Measurements from ENCODE around the gene ABCA9.
A peak's percentile ranks its signal among the peaks of the same experiment; 100 is the strongest.
"Not testable (repeated sequence)": the region's sequence is repeated elsewhere in the genome, so short reads cannot be mapped to it uniquely, and the experiment has no call there.

ABCA9 gene

GRCh38 chr17:69060822-69061221 is at the start of gene ABCA9:
TSS of gene ABCA9 (minus strand) at chr17:69060927. CDS start at chr17:69051126, 9,801 bp downstream.
- DNase-seq, result no peak

- DNase-seq, result no peak
Measured at GRCh38 chr17:69105907-69106730, 45.4 kb upstream of the ABCA9 start.

- no peak for DNase-seq
Measured at GRCh38 chr17:69103557-69104233, 43.0 kb upstream of the ABCA9 start.

GRCh38 chr17:69098625-69099024 is 37.9 kb upstream of the ABCA9 start:
- DNase-seq, result no peak

- DNase-seq, result no peak
Measured at GRCh38 chr17:69096541-69096940, 35.8 kb upstream of the ABCA9 start.

GRCh38 chr17:69093995-69094394 is 33.3 kb upstream of the ABCA9 start:
- no peak for DNase-seq

GRCh38 chr17:69093279-69093789 is 32.6 kb upstream of the ABCA9 start:
- no peak for DNase-seq

- no peak for DNase-seq
Measured at GRCh38 chr17:69090365-69090764, 29.6 kb upstream of the ABCA9 start.

- DNase-seq, result no peak
Measured at GRCh38 chr17:69088643-69089200, 28.0 kb upstream of the ABCA9 start.

- DNase-seq, result no peak
Measured at GRCh38 chr17:69086641-69087040, 25.9 kb upstream of the ABCA9 start.

GRCh38 chr17:69084911-69085310 is 24.2 kb upstream of the ABCA9 start:
- DNase-seq, result no peak

- DNase-seq, result no peak
Measured at GRCh38 chr17:69082696-69083095, 22.0 kb upstream of the ABCA9 start.

GRCh38 chr17:69078864-69079263 is 18.1 kb upstream of the ABCA9 start:
- no peak for DNase-seq

GRCh38 chr17:69075823-69076222 is 15.1 kb upstream of the ABCA9 start:
- no peak for DNase-seq

GRCh38 chr17:69073392-69073791 is 12.7 kb upstream of the ABCA9 start:
- not testable (repeated sequence) for DNase-seq

- not testable (repeated sequence) for DNase-seq
Measured at GRCh38 chr17:69072803-69073256, 12.1 kb upstream of the ABCA9 start.

GRCh38 chr17:69071233-69071586 is 10.5 kb upstream of the ABCA9 start:
- not testable (repeated sequence) for DNase-seq

GRCh38 chr17:69070378-69071232 is 9.9 kb upstream of the ABCA9 start:
- DNase-seq, result peak; percentile 12

- DNase-seq, result no peak
Measured at GRCh38 chr17:69069226-69069750, 8.6 kb upstream of the ABCA9 start.

- DNase-seq, result no peak
Measured at GRCh38 chr17:69067274-69068047, 6.7 kb upstream of the ABCA9 start.

- DNase-seq, result no peak
Measured at GRCh38 chr17:69066482-69066881, 5.8 kb upstream of the ABCA9 start.

GRCh38 chr17:69065113-69065512 is 4.4 kb upstream of the ABCA9 start:
- no peak for DNase-seq
